Right lobe of liver (tissue), 6 donors: ENCODE measurements around the gene STPG3. TPM values are rescaled to one million over a fixed set of nuclear protein-coding genes. Genes with fewer than 3 reads are reported as not detected.

Source experiments
- ATAC-seq, 4 donors: fragments of 200-7000 bp; cut with Tn5 transposase; one replicate each; pipeline ENCODE4 v1.9.1; 2020; ENCODE audit warnings: mild to moderate bottlenecking in 4 of 4, moderate library complexity in 4 of 4
- DNase-seq, 3 donors: peaks; one replicate each; pipeline ENCODE4 v3.0.0-alpha.2; 2020
- H3K27ac ChIP-seq, 3 donors: fragments of 200-600 bp; one replicate each; pipeline ENCODE4 v1.8.0; 2022
- H3K27me3 ChIP-seq, 2 donors: fragments of 200-600 bp; one replicate each; pipeline ENCODE4 v1.8.0; 2022
- H3K36me3 ChIP-seq, 4 donors: fragments of 200-600 bp; sonication (generic) in 1 of 4; one replicate each; pipeline versions ENCODE4 v1.5.1 to v1.8.0; 2017 to 2022; ENCODE audit warnings: control low read depth in 1 of 4
- H3K4me1 ChIP-seq, 4 donors: fragments of 200-600 bp; sonication (generic) in 1 of 4; one replicate each; pipeline versions ENCODE4 v1.5.1 to v1.8.0; 2017 to 2022; ENCODE audit warnings: control low read depth in 1 of 4
- H3K4me3 ChIP-seq, 3 donors: fragments of 200-600 bp; one replicate each; pipeline ENCODE4 v1.8.0; 2022
- H3K9me3 ChIP-seq, 4 donors: fragments of 200-600 bp; sonication (generic) in 1 of 4; one replicate each; pipeline versions ENCODE4 v1.5.1 to v1.8.0; 2017 to 2022; ENCODE audit warnings: control low read depth in 1 of 4
- POLR2A ChIP-seq: fragments of 450-650 bp; IDR thresholded peaks from one replicate; pipeline ENCODE4 v1.6.1; 2017; ENCODE audit warnings: antibody characterized with exemption, mild to moderate bottlenecking
- WGBS: methylation state at CpG from one replicate; pipeline ENCODE4 v1.1.6; 2018; ENCODE audit warnings: low coverage, low lambda C conversion rate; ENCODE audit not compliant: insufficient coverage; ENCODE audit errors: missing lambda C conversion rate; 5-methylcytosine and 5-hydroxymethylcytosine counted together
- intact Hi-C, 2 donors: fragments of 100-400 bp; cut with DNase I; formaldehyde crosslinking; loops; one replicate each; pipeline versions ENCODE4 v1.11.2 to v1.14.1; 2022
- total RNA-seq, 6 experiments: library from RNA; depleted of rRNA in 2 of 6; stranded (reverse); fragments of >200 nt in 2 of 6; fragmentation: NEBNext Ultra II Directional in 3 of 6; extraction: Animal tissue kit (Norgen Biotek cat#: 25700) in 3 of 6; gene quantifications; one replicate each; pipeline versions ENCODE4 v1.1.0 to v1.2.4, GENCODE V29; 2016 to 2023
- TF ChIP-seq, protein P1 (sequence below), 4 donors: fragments of 200-600 bp in 3 of 4; fragments of 450-650 bp in 1 of 4; IDR thresholded peaks; one replicate each; pipeline versions ENCODE4 v1.5.1 to v1.8.0; 2016 to 2022; ENCODE audit warnings: antibody characterized with exemption in 4 of 4, mild to moderate bottlenecking in 2 of 4
- donor health status: DM: no; HTN: yes; CAD: no.
- donor health status: DM: no; HTN: no; CAD: no.
- donor health status: DM: no; HTN: no; CAD: no.
- donor health status: DM: no; HTN: yes; CAD: no.
- donor health status: DM: no; HTN: yes; CAD: no.

STPG3 gene
- total RNA-seq, 6 experiments from 2014 or later: not detected

DNA sequence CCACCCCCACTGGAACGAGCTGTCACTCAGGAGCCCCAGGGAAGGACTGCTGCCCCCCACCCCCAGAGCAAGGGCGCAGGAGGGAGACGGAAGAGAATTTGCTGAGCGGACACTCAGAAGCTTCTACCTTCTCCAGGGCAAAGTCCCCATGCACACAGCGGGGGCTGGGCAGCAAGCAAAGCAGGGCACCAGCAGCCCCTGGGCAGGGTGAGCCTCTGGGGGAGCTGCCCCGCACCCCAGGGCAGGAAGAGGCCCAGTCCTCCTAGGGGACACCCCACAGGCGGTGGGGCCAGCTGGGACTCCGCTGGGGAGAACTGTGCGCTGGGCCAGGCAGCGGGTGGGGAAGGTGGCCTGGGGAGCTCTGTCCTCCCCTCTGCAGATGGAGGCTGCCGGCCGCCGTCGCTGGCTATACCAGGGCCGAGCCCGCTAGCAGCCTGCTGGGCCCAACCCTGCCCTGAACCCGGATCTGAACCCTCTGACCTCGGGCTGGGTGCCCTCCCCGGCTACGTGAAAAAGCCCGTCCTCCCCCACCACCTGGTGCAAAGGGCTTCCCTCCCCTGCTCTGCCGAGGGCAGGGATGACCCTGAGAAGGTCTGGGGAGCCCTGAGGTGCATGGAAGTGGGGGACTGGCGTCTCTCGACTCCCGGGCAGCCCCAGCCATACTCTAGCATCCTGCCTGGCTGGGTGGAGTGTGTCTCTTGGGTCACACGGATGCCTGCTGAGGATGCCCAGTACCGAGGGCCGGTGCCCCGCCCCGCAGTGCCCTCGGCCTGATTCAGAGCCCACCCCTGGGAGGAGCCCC lies 21.0 kb upstream of the STPG3 start:
- ATAC-seq (no peak), DNase-seq (no peak)
- Histone ChIP-seq H3K4me3 (no peak overlapping the region), H3K27me3 (no peaks in the 10 kb centered on the region), H3K36me3 (no peaks in the 10 kb centered on the region), H3K9me3 (no peaks in the 10 kb centered on the region), H3K4me1 (peaks cover 0 to 3% (median 0%) of the 10 kb centered on the region in 4 donors), H3K27ac (no peak overlapping the region)
- WGBS: 53% methylated on average over 3 of the region's 31 CpGs
- intact Hi-C loops: loop anchor here (5.0 to 10.0 kb wide), 4 partner anchors 45 to 113 kb away; partner anchors contain the start of genes ANAPC2 (in 1 of the 2) and SSNA1 (in 1 of the 2)
- no peak for TF ChIP-seq POLR2A
- TF ChIP-seq, protein P1, sequence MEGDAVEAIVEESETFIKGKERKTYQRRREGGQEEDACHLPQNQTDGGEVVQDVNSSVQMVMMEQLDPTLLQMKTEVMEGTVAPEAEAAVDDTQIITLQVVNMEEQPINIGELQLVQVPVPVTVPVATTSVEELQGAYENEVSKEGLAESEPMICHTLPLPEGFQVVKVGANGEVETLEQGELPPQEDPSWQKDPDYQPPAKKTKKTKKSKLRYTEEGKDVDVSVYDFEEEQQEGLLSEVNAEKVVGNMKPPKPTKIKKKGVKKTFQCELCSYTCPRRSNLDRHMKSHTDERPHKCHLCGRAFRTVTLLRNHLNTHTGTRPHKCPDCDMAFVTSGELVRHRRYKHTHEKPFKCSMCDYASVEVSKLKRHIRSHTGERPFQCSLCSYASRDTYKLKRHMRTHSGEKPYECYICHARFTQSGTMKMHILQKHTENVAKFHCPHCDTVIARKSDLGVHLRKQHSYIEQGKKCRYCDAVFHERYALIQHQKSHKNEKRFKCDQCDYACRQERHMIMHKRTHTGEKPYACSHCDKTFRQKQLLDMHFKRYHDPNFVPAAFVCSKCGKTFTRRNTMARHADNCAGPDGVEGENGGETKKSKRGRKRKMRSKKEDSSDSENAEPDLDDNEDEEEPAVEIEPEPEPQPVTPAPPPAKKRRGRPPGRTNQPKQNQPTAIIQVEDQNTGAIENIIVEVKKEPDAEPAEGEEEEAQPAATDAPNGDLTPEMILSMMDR (IDR thresholded peaks at IDR 0.05): no peak

DNA sequence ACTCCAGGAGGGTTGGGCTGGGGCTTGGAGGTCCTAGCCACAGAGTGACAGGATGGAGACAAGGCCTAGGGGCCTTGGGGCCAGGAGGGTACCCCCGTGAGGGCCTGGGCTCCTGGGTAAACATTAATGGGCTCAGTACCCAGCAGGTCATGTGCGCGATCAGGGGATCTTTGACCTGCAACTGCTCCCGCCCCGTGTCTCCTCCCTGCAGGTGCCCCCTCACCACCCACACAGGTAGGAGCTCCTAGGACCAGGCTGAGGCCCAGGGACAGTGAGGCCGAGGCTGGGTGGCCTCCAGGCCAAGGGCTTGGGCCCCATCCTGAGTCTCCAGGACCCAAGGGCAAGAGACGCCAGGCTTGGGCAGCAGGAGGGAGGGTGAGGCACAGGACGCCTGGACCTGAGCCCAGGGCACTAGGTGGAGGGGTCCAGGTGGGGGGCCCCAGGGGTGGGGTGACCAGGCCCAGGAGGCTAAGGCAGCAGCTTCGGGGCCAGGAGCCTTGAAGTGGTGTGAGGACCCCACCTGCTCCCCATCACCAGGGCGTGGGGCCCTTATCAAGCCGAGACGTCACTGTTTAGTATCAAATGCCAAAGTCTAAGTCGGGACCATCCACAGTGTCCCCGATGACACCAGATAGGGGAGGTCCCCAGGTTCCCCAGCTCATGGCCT lies 20.2 kb upstream of the STPG3 start, which contains the start of gene SLC34A3:
Gene SLC34A3 (plus strand): TSS at position 197 of the 667 bp plus-strand sequence. CDS start 802 bp downstream, outside the sequence.
- H3K9me3 ChIP-seq: no peaks in the 10 kb centered on the region
- H3K27ac ChIP-seq: no peak within 1 kb of the TSS
- H3K4me3 ChIP-seq: no peak within 1 kb of the TSS
- DNase-seq (no peak), ATAC-seq (no peak)
- WGBS: no CpG with 5 or more reads among the region's 14 CpGs
- no peak for TF ChIP-seq POLR2A
- TF ChIP-seq, protein P1 (IDR thresholded peaks at IDR 0.05): no peak
- no peaks in the 10 kb centered on the region for H3K36me3 ChIP-seq
- H3K27me3 ChIP-seq: no peaks in the 10 kb centered on the region
- intact Hi-C loops: loop anchor here (5.0 to 10.0 kb wide), 4 partner anchors 46 to 114 kb away; partner anchors contain the start of genes ANAPC2 (in 1 of the 2) and SSNA1 (in 1 of the 2)
- H3K4me1 ChIP-seq: peaks cover 0 to 3% (median 0%) of the 10 kb centered on the region in 4 donors

DNA sequence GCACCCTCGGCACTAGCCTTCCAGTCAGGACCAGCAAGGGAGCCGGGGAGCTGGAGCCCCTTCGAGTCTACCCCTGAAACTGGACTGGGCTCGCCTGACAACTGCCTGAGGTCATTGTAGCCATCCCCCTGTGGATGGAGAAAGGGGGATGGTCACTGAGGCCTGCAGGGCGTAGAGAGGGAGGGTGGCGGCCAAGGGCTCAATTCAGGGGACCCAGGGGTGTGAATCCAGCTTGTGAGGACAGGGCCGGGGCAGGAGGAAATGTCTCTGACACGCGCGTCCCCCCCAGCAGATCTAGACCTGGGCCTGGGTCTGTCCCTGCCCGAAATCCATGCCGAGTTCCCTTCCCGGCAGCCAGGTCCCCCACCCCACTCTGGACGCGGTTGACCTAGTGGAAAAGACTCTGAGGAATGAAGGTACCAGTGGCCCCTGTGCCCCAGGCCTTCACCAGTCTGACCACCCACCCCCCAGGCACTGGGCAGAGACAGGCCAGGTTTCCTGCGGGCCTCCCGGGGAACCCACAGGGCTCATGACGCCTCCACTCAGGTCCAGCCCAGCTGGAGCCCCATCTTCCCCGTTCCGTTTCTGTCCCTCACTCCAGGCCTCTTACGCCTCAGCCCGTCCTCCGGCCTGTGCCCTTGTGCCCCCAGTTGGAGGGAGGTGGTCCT lies 19.6 kb upstream of the STPG3 start:
- TF ChIP-seq, protein P1 (IDR thresholded peaks at IDR 0.05): no peak
- TF ChIP-seq POLR2A: no peak
- Histone ChIP-seq H3K4me1 (peaks cover 0 to 3% (median 0%) of the 10 kb centered on the region in 4 donors), H3K9me3 (no peaks in the 10 kb centered on the region), H3K27ac (no peak overlapping the region), H3K27me3 (no peaks in the 10 kb centered on the region), H3K36me3 (no peaks in the 10 kb centered on the region), H3K4me3 (no peak overlapping the region)
- ATAC-seq: no peak
- no peak for DNase-seq
- WGBS: 63% methylated on average over 3 of the region's 23 CpGs
- intact Hi-C loops: loop anchor here (5.0 to 10.0 kb wide), 4 partner anchors 47 to 114 kb away; partner anchors contain the start of genes ANAPC2 (in 1 of the 2) and SSNA1 (in 1 of the 2)

DNA sequence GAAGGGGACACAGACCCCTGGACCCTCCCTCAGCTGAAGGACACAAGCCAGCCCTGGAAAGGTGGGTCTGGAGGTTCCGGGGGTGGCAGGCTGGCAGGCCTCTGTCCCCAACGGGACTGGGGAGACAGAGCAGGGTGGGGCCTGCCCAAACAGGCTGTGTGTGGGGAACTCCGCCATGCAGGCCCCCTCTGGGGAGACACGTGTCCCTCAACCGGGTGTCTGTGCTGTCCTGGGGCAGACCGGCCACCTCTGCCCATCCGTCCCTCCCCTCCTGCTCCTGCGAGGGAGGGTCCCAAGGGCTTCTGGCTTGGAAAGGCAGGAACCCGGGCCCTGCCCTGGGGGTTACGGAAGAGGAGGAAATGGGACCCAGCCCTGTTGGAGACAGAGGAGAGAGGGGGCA lies 19.0 kb upstream of the STPG3 start:
- no peaks in the 10 kb centered on the region for H3K9me3 ChIP-seq
- no peaks in the 10 kb centered on the region for H3K36me3 ChIP-seq
- H3K4me1 ChIP-seq: peaks cover 0 to 6% (median 0%) of the 10 kb centered on the region in 4 donors
- no peak overlapping the region for H3K4me3 ChIP-seq
- DNase-seq (no peak), ATAC-seq (no peak)
- intact Hi-C loops: loop anchor here (5.0 to 10.0 kb wide), 4 partner anchors 47 to 115 kb away; partner anchors contain the start of genes ANAPC2 (in 1 of the 2) and SSNA1 (in 1 of the 2)
- TF ChIP-seq POLR2A: no peak
- TF ChIP-seq, protein P1 (IDR thresholded peaks at IDR 0.05): no peak
- 60% methylated on average over 1 of the region's 10 CpGs for WGBS
- H3K27ac ChIP-seq: no peak overlapping the region
- no peaks in the 10 kb centered on the region for H3K27me3 ChIP-seq
